Lower lobe of right lung (tissue), 2 donors: ENCODE data around the gene ZNF669. TPM values are rescaled to one million over a fixed set of nuclear protein-coding genes. Genes with fewer than 3 reads are reported as not detected.
A peak's percentile ranks its signal among the peaks of the same experiment; 100 is the strongest.

Experiments
- ATAC-seq, 2 donors: fragments of 200-7000 bp; cut with Tn5 transposase; one replicate each; pipeline ENCODE4 v1.9.1; 2020 to 2022; ENCODE audit warnings: mild to moderate bottlenecking in 2 of 2, moderate library complexity in 2 of 2
- DNase-seq: peaks from one replicate; pipeline ENCODE4 v3.0.0-alpha.2; 2020
- H3K27ac ChIP-seq: fragments of 200-600 bp; one replicate; pipeline ENCODE4 v1.8.0; 2022
- H3K27me3 ChIP-seq: fragments of 200-600 bp; one replicate; pipeline ENCODE4 v1.8.0; 2022; ENCODE audit warnings: low read depth
- H3K36me3 ChIP-seq: fragments of 200-600 bp; one replicate; pipeline ENCODE4 v1.8.0; 2022; ENCODE audit warnings: mild to moderate bottlenecking
- H3K4me1 ChIP-seq: fragments of 200-600 bp; one replicate; pipeline ENCODE4 v1.8.0; 2022
- H3K4me3 ChIP-seq: fragments of 200-600 bp; one replicate; pipeline ENCODE4 v1.8.0; 2022; ENCODE audit warnings: mild to moderate bottlenecking
- H3K9me3 ChIP-seq: fragments of 200-600 bp; one replicate; pipeline ENCODE4 v1.8.0; 2022
- CTCF ChIP-seq: fragments of 200-600 bp; IDR thresholded peaks from one replicate; pipeline ENCODE4 v1.8.0; 2022; ENCODE audit warnings: antibody characterized with exemption, mild to moderate bottlenecking
- intact Hi-C: fragments of 100-400 bp; cut with DNase I; formaldehyde crosslinking; loops from one replicate; pipeline ENCODE4 v1.11.0; 2022
- total RNA-seq: library from RNA; stranded (reverse); fragmentation: NEBNext Ultra II Directional; extraction: Animal tissue kit (Norgen Biotek cat#: 25700); gene quantifications from one replicate; pipeline ENCODE4 v1.2.1, GENCODE V29; 2021
- donor health status: DM: no; HTN: yes; CAD: no; lungs with severe emphysema.

The ZNF669 gene
- total RNA-seq, 1 donor from 2014 or later: 9.0 TPM

- intact Hi-C loops: no loop called here
- no peak for DNase-seq
- no peak for TF ChIP-seq CTCF
Measured at GRCh38 chr1:247088967-247089366, 15.2 kb downstream of the ZNF669 start.

GRCh38 chr1:247087256-247087655 lies 16.9 kb downstream of the ZNF669 start:
- no peaks in the 10 kb centered on the region for H3K4me1 ChIP-seq
- no peaks in the 10 kb centered on the region for H3K36me3 ChIP-seq
- H3K4me3 ChIP-seq: no peak overlapping the region
- DNase-seq (no peak), ATAC-seq (peak in 1 of 2 donors; percentile 11)
- no peak overlapping the region for H3K27ac ChIP-seq
- intact Hi-C loops: no loop called here
- no peaks in the 10 kb centered on the region for H3K27me3 ChIP-seq
- no peak for TF ChIP-seq CTCF
- H3K9me3 ChIP-seq: no peaks in the 10 kb centered on the region

More at GRCh38 chr1:247088967-247089366, 15.2 kb downstream of the ZNF669 start:
- H3K4me3 ChIP-seq: no peak overlapping the region
- no peaks in the 10 kb centered on the region for H3K27me3 ChIP-seq
- no peak for ATAC-seq
- no peak overlapping the region for H3K27ac ChIP-seq
- H3K4me1 ChIP-seq: no peaks in the 10 kb centered on the region
- H3K36me3 ChIP-seq: no peaks in the 10 kb centered on the region
- H3K9me3 ChIP-seq: no peaks in the 10 kb centered on the region

- intact Hi-C loops: no loop called here
- H3K9me3 ChIP-seq: no peaks in the 10 kb centered on the region
- ATAC-seq: peak in 1 of 2 donors; percentile 34
Measured at GRCh38 chr1:247085310-247085709, 18.8 kb downstream of the ZNF669 start.

GRCh38 chr1:247084771-247085170 lies 19.4 kb downstream of the ZNF669 start:
- no peak for TF ChIP-seq CTCF

More at GRCh38 chr1:247085310-247085709, 18.8 kb downstream of the ZNF669 start:
- no peak for TF ChIP-seq CTCF
- Histone ChIP-seq H3K36me3 (no peaks in the 10 kb centered on the region), H3K27ac (no peak overlapping the region), H3K4me1 (no peaks in the 10 kb centered on the region), H3K4me3 (no peak overlapping the region), H3K27me3 (no peaks in the 10 kb centered on the region)
- no peak for DNase-seq

GRCh38 chr1:247079141-247079874 lies 24.8 kb downstream of the ZNF669 start:
- Histone ChIP-seq H3K4me1 (peaks cover 18% of the 10 kb centered on the region), H3K27ac (no peak overlapping the region), H3K4me3 (peak overlapping the region; percentile 72), H3K9me3 (no peaks in the 10 kb centered on the region), H3K27me3 (no peaks in the 10 kb centered on the region), H3K36me3 (no peaks in the 10 kb centered on the region)
- intact Hi-C loops: no loop called here
- no peak for ATAC-seq
- DNase-seq: no peak
- TF ChIP-seq CTCF: no peak

More at GRCh38 chr1:247084771-247085170, 19.4 kb downstream of the ZNF669 start:
- intact Hi-C loops: no loop called here
- ATAC-seq: no peak
- Histone ChIP-seq H3K27me3 (no peaks in the 10 kb centered on the region), H3K27ac (no peak overlapping the region), H3K4me1 (no peaks in the 10 kb centered on the region), H3K9me3 (no peaks in the 10 kb centered on the region), H3K4me3 (no peak overlapping the region), H3K36me3 (no peaks in the 10 kb centered on the region)
- no peak for DNase-seq
